ENCODE results near the gene ARHGEF25. TPM values are rescaled to one million over a fixed set of nuclear protein-coding genes. Genes with fewer than 3 reads are reported as not detected.

Gene ARHGEF25
- total and polyA plus RNA-seq, 2 donors from 2014 or later: 10.9 to 15.0 TPM

DNA sequence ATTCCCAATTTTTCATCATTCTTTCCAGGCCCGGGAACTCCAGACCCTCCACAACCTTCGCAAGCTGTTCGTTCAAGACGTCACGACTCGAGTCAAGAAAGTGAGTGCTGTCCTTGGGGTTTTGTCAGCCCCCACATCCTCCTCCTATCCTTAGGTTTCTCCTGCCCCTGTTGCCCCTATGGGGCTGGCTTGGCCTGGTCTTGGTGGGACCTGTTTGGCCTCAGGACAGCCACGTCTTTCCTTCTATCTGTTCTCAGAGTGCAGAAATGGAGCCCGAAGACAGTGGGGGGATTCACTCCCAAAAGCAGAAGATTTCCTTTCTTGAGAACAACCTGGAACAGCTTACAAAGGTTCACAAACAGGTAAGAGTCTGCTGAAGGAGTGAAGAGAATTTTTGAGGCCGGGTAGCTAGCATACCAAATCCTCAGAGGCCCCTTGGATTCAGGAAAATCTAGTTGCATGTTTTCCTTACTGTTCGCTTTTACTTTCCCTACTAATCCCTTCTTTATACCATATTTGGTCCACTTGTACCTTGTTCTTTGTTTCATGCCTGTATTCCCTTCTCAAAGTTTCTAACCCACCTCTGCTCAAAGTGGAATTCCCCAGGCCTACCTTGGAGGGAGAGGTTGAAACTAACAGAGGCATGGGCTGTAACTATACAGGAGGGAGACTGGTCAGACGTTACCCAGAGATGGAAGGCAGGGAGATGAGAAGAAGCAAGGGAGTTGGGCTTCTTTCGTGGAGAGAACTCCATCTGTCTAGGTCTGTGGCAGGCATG is 33.1 kb upstream of the ARHGEF25 start:
- no peaks in the 10 kb centered on the region for H3K36me3 ChIP-seq (ENCODE audit: control insufficient read depth in 2 of 3, insufficient read depth in 3 of 3, low read length in 3 of 3)
- FAIRE-seq (no peak), DNase-seq (no peak)
- no peaks in the 10 kb centered on the region for H3K27me3 ChIP-seq (ENCODE audit: control insufficient read depth, insufficient read depth, low read length)
- H3K4me1 ChIP-seq (ENCODE audit: control insufficient read depth in 2 of 3, insufficient read depth in 2 of 3, low read depth in 1 of 3, low read length in 3 of 3): no peaks in the 10 kb centered on the region
- H3K9ac ChIP-seq (ENCODE audit: low read length in 3 of 3): no peak overlapping the region
- intact Hi-C loops (cut with DNase I): no loop called here
- H3K9me3 ChIP-seq (ENCODE audit: control insufficient read depth in 2 of 3, insufficient read depth in 1 of 3, low read length in 3 of 3): no peaks in the 10 kb centered on the region
- H3K4me3 ChIP-seq (ENCODE audit: low read length in 3 of 3): no peak overlapping the region
- no peak overlapping the region for H3K27ac ChIP-seq (ENCODE audit: low read depth in 2 of 2, low read length in 2 of 2)
- TF ChIP-seq, protein P1, sequence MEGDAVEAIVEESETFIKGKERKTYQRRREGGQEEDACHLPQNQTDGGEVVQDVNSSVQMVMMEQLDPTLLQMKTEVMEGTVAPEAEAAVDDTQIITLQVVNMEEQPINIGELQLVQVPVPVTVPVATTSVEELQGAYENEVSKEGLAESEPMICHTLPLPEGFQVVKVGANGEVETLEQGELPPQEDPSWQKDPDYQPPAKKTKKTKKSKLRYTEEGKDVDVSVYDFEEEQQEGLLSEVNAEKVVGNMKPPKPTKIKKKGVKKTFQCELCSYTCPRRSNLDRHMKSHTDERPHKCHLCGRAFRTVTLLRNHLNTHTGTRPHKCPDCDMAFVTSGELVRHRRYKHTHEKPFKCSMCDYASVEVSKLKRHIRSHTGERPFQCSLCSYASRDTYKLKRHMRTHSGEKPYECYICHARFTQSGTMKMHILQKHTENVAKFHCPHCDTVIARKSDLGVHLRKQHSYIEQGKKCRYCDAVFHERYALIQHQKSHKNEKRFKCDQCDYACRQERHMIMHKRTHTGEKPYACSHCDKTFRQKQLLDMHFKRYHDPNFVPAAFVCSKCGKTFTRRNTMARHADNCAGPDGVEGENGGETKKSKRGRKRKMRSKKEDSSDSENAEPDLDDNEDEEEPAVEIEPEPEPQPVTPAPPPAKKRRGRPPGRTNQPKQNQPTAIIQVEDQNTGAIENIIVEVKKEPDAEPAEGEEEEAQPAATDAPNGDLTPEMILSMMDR (IDR thresholded peaks at IDR 0.05; ENCODE audit: borderline replicate concordance, extremely low read depth, insufficient read depth): no peak

DNA sequence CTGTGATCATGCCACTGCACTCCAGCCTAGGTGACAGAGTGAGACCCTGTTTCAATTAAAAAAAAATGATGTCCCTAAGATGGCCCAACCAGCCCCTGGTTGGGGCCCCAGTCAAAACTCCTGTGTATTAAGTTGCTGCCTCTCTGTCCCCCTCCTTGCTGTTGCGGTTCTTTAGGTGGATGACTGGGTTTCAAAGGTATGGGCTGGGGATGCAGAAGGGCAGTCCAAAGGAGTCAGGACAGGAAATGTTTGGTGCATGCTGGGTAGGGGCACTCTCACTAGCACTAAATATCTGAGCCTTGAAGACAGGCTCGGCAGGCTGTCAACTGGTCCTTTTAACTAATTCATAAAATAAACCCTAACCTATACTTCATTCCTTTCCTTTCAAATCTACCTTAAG is 32.2 kb upstream of the ARHGEF25 start:
- Histone ChIP-seq H3K9ac (ENCODE audit: low read length in 3 of 3) (no peak overlapping the region), H3K4me1 (ENCODE audit: control insufficient read depth in 2 of 3, insufficient read depth in 2 of 3, low read depth in 1 of 3, low read length in 3 of 3) (no peaks in the 10 kb centered on the region), H3K27me3 (ENCODE audit: control insufficient read depth, insufficient read depth, low read length) (no peaks in the 10 kb centered on the region), H3K9me3 (ENCODE audit: control insufficient read depth in 2 of 3, insufficient read depth in 1 of 3, low read length in 3 of 3) (no peaks in the 10 kb centered on the region), H3K4me3 (ENCODE audit: low read length in 3 of 3) (no peak overlapping the region), H3K36me3 (ENCODE audit: control insufficient read depth in 2 of 3, insufficient read depth in 3 of 3, low read length in 3 of 3) (no peaks in the 10 kb centered on the region), H3K27ac (ENCODE audit: low read depth in 2 of 2, low read length in 2 of 2) (no peak overlapping the region)
- no peak for FAIRE-seq
- no peak for DNase-seq
- TF ChIP-seq, protein P1 (IDR thresholded peaks at IDR 0.05; ENCODE audit: borderline replicate concordance, extremely low read depth, insufficient read depth): no peak
- intact Hi-C loops (cut with DNase I): no loop called here

DNA sequence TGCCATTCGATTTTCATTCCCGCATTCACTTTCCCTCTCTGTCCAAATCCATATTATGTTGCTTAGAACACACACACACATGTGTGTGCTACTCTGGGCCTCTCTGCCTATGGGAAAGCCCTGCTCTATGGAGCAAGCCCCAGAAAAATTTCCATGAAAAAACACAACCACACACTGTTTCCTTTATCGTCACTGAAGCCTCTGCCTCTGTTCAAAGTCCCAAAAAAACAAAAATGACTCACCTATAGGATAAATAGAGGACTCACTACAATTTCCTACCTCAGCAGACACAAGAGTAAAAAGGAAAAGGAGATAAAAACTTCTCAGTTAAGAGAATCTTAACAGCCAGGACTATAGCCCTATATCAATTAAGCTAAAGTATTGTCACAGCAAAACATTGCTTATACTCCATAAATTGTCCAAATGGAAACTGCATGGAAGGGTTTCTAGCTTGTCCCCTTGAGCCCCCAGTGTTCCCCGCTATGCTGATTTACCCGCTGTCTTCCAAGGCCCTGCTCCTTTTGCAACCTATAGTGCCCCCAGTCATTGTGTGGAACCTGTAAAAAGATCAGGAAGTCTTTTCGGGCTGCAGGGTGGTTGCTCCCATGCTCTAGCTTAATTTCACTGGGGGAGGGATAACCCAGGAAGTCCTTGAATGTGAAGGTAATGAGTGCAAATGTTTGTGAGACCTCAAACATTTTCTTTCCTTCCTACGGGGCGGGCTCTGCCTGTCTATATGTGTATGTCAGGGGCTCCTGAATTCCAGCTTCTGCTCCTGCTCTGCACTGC is 31.4 kb upstream of the ARHGEF25 start:
- DNase-seq: no peak
- no peak overlapping the region for H3K27ac ChIP-seq (ENCODE audit: low read depth in 2 of 2, low read length in 2 of 2)
- TF ChIP-seq, protein P1 (IDR thresholded peaks at IDR 0.05; ENCODE audit: borderline replicate concordance, extremely low read depth, insufficient read depth): no peak
- H3K36me3 ChIP-seq (ENCODE audit: control insufficient read depth in 2 of 3, insufficient read depth in 3 of 3, low read length in 3 of 3): no peaks in the 10 kb centered on the region
- H3K9me3 ChIP-seq (ENCODE audit: control insufficient read depth in 2 of 3, insufficient read depth in 1 of 3, low read length in 3 of 3): no peaks in the 10 kb centered on the region
- H3K27me3 ChIP-seq (ENCODE audit: control insufficient read depth, insufficient read depth, low read length): no peaks in the 10 kb centered on the region
- intact Hi-C loops (cut with DNase I): loop anchor here (5.0 kb wide), 1 partner anchor 42 kb away; no protein-coding TSS in a partner anchor
- H3K9ac ChIP-seq (ENCODE audit: low read length in 3 of 3): no peak overlapping the region
- no peak for FAIRE-seq
- H3K4me1 ChIP-seq (ENCODE audit: control insufficient read depth in 2 of 3, insufficient read depth in 2 of 3, low read depth in 1 of 3, low read length in 3 of 3): no peaks in the 10 kb centered on the region
- H3K4me3 ChIP-seq (ENCODE audit: low read length in 3 of 3): no peak overlapping the region

Measured in kidney (tissue), 14 donors.